Activated CD4-positive, alpha-beta T cell treated with anti-CD3 and anti-CD28 coated beads for 4 hours (primary cell): ENCODE results near the gene APLP2.
"Not testable (repeated sequence)": the region's sequence is repeated elsewhere in the genome, so short reads cannot be mapped to it uniquely, and the experiment has no call there.

ENCODE experiments used
- DNase-seq, 2 donors: peaks; one replicate each; pipeline ENCODE4 v3.0.0-alpha.2; 2020

Gene APLP2

GRCh38 chr11:130156108-130157022 lies 86.7 kb downstream of the APLP2 start:
- DNase-seq: no peak

GRCh38 chr11:130157101-130157500 lies 87.4 kb downstream of the APLP2 start:
- no peak for DNase-seq

GRCh38 chr11:130157840-130158239 lies 88.1 kb downstream of the APLP2 start:
- no peak for DNase-seq

- DNase-seq: no peak
These were observed 89.4 kb downstream of the APLP2 start for GRCh38 chr11:130159139-130159538.

DNA sequence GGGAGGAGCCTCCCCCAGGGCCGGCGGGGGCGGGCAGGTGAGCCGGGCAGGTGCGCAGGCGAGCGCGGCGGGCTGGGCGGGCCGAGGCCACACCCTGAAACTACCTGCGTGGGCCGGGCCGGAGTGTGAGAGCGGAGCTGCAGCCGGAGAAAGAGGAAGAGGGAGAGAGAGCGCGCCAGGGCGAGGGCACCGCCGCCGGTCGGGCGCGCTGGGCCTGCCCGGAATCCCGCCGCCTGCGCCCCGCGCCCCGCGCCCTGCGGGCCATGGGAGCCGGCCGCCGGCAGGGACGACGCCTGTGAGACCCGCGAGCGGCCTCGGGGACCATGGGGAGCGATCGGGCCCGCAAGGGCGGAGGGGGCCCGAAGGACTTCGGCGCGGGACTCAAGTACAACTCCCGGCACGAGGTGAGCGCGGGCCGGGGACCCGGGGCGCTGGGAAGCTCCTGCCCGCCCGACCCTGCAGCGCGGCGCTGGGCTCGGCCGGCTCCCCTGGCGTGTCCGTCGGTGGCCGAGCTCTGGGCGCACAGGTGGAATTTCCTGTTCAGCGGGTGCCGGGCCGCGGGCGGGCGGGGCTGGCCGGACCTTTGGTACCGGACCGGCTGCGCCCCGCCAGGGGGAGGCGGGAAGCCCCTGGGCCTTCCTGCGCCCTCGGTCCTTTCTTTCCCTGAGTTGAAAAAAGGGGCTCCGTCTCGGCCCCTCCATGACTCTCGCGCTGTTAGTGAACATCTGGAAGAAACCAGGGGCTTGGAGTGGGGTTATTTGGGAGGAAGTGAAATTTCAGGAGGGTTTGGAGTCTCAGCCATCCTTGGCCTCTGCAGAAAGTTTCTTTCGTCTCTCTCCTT lies 90.2 kb downstream of the APLP2 start, which contains the start of gene ST14:
Gene ST14 (plus strand): TSS at position 126 of the 841 bp plus-strand sequence. CDS start 198 bp downstream, at position 324.
- DNase-seq: no peak

DNA sequence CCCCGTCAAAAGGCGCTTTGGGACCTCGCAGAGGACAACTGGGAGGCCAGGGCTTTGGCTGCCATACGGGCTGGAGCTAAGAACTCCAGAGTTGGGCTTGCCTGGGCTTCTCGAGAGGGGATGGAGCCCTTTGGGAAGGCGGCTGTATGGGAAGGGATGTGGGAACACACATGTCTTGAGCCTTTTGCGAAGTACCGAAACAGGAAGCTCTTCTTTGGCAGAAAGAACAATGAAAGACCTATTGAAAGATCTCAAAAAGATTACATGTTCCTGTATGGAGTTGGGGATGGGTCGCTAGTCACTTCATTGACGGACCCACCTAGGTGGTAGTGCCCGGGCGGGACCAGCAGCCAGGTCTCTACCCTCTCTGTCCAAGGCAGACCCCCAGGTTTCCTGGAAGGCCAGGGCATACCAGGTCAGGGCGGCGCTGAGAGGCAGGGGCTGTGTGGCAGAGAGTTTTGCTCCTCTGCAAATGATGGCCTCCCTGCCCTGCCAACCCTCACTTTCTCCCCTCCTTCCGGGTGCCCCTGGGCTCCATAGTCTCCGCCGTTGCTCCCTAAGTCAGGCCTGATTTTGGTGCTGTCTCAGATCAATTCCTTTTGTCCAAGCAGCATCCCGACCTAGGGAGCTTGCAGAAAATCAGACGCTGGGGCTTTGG lies 90.9 kb downstream of the APLP2 start:
- DNase-seq: no peak

GRCh38 chr11:130161441-130162145 lies 91.9 kb downstream of the APLP2 start:
- no peak for DNase-seq

- no peak for DNase-seq
These were observed 93.0 kb downstream of the APLP2 start for GRCh38 chr11:130162733-130163132.

DNA sequence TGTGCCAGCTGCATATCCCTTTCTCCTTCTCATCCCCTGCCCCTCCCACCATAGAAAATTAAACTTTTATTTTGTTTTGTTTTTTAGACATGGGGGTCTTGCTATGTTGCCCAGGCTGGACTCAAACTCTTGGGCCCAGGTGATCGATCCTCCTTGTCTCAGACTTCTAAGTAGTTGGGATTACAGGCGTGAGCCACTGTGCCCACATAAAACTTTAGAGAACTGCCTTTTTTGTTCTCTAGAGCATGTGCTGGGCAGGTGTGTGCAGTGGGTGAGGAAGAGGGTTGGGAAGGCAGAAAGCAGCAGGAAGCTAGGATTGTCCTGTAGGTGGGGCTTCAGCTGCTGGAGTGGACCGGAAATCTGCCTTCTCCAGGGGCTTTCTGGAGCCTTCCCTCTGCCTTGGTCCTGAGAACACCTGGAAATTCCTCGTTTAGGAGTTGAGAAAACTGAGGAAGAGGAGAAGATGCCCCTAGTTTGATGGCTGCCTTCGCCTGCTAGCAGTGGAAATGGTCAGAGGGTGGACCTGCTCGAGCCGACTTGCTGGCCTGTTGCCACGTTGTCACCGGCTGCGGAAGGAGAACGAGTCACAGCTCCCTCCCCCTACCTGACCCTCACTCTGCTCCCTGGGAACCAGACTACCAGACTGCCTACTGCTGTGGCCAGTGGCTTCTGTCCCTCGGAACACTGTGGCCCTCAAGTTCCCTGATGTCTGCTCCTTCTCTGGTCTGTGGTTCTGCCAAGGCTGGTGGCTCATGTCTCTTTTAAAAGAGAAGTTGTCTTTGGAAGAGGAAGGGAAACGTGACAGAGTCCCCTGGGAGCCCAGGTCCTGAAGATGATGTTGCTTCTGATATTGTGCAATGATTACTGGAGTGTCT lies 93.9 kb downstream of the APLP2 start:
- no peak for DNase-seq

DNA sequence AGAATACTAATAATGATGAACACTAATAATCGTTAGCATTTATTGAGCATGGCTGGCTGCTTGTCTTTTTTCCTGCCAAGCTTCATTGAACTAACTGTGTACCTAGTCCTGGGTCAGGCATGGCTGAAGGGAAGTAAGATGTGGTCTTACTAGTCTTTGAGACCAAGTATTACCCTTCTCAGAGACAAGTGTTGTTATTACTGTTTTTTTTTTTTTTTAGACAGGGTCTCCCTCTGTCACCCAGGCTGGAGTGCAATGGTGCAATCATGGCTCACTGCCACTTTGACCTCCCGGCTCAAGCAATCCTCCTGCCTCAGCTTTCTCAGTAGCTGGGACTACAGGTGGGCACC lies 94.5 kb downstream of the APLP2 start:
- no peak for DNase-seq

DNA sequence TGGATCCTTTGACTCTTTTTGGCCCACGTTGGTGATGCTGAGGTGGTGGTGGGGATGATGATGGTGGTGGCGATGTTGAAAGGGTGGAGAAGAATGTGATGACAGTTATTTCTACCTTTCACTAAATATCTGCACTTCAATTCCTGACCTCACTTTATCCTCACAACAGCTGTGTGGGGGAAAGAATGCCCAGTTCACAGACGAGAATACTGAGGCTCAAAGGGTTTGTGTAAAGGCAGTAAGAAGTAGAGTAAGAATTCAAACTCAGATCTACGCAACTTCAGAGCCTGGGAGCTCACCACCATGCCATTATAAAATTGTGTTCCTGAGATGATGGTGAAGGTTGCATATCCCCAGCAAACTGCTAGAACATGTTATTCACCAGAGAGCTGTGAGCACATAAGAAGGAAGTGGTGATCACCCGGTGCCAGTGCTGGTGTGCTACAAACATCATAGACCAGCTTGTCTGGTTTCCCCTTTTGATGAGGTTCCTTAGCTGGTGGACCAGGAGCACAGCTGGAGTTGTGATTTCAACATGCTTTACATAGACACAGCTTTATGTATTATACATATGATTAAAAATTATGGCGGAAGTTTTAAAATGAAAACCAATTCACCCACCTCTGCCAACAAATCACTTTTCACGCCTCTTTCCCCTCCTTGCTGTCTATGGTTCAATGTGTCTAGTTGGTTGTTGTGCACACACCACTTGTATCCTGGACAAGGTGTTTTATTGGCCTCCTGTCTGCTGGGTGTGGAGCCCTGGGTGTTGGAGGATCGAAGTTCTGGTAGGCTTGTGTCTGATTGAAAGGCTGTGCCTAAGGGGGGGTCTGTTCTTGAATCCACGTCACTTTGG lies 96.1 kb downstream of the APLP2 start:
- DNase-seq: no peak

- no peak for DNase-seq
These were observed 96.7 kb downstream of the APLP2 start for GRCh38 chr11:130166457-130166784.

GRCh38 chr11:130167146-130167545 lies 97.5 kb downstream of the APLP2 start:
- no peak for DNase-seq

- no peak for DNase-seq
These were observed 98.4 kb downstream of the APLP2 start for GRCh38 chr11:130168105-130168504.

GRCh38 chr11:130170345-130170744 lies 100.7 kb downstream of the APLP2 start:
- no peak for DNase-seq

DNA sequence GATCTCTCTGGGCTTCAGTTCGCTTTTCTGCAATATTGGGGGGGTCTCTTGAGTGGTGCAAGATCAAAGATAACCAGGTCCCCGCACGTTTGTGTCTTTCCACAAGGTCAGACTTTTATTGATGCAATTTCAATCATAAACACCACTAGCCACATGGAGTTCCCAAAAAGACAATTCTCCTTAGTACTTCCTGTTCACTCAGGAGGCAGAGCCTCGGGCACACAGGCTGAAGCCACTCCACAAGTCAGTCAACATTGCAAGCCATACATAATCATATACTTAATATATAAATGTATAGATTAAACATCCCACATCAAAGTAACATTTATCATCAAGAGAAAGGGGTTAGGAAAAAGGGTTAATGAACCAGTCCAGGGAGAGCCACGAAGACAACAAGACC lies 101.8 kb downstream of the APLP2 start:
- no peak for DNase-seq

GRCh38 chr11:130172001-130172400 lies 102.3 kb downstream of the APLP2 start:
- not testable (repeated sequence) for DNase-seq

- DNase-seq: no peak
These were observed 104.9 kb downstream of the APLP2 start for GRCh38 chr11:130174642-130175041.

DNA sequence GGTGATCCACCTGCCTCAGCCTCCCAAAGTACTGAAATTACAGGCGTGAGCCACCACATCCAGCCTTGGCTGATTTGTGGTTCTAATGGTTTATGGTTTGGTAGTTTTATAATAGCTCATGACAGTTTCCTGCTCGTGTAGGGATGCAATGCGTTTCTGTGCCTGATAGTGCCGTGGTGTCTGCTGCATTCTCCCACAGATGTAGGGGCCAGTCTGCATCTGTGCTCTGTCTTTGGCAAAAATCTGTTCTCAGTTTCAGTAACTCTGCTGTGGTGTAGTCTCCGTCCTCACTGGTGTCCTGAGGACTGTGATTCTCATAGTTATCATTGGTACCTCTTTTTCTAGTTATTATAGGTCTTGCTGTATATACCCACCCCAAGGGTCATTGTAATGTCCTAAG lies 106.2 kb downstream of the APLP2 start:
- DNase-seq: no peak

DNA sequence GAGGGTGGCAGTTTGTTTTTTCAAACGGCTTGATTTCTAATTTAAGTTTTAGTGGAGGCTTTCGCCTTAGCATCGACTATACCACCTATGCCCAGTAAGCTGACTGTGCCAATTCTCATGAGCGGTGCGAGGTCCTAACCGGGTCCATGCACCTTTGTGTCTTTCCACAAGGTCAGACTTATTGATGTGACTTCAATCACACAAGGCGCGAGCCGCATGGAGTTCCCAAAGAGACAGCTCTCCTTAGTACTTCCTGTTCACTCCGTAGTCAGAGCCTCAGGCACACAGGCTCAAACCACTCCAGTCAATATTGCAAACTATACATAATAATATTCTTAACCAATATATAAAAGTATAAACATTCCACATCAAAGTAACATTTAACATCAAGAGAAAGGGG lies 108.1 kb downstream of the APLP2 start:
- DNase-seq: no peak
